ENCODE data around the gene PDZRN4.
"Not testable (repeated sequence)": the region's sequence is repeated elsewhere in the genome, so short reads cannot be mapped to it uniquely, and the experiment has no call there.

The PDZRN4 gene

GRCh38 chr12:41556176-41556575, 368.1 kb downstream of the PDZRN4 start:
- DNase-seq (ENCODE audit: low read depth, low spot score) = no peak

GRCh38 chr12:41557344-41557743, 369.2 kb downstream of the PDZRN4 start:
- DNase-seq (ENCODE audit: low read depth, low spot score) = no peak

GRCh38 chr12:41558671-41559070, 370.6 kb downstream of the PDZRN4 start:
- DNase-seq (ENCODE audit: low read depth, low spot score) = no peak

GRCh38 chr12:41563051-41563450, 374.9 kb downstream of the PDZRN4 start:
- no peak for DNase-seq (ENCODE audit: low read depth, low spot score)

GRCh38 chr12:41564816-41565215, 376.7 kb downstream of the PDZRN4 start:
- DNase-seq (ENCODE audit: low read depth, low spot score) = no peak

- DNase-seq (ENCODE audit: low read depth, low spot score) = no peak
These were observed 378.6 kb downstream of the PDZRN4 start for GRCh38 chr12:41566703-41567102.

GRCh38 chr12:41573445-41573844, 385.3 kb downstream of the PDZRN4 start:
- no peak for DNase-seq (ENCODE audit: low read depth, low spot score)

- no peak for DNase-seq (ENCODE audit: low read depth, low spot score)
These were observed 388.8 kb downstream of the PDZRN4 start for GRCh38 chr12:41576925-41577324.

GRCh38 chr12:41577995-41578394, 389.9 kb downstream of the PDZRN4 start:
- DNase-seq (ENCODE audit: low read depth, low spot score) = no peak

GRCh38 chr12:41585784-41586183, 397.7 kb downstream of the PDZRN4 start:
- DNase-seq (ENCODE audit: low read depth, low spot score) = no peak

GRCh38 chr12:41587574-41587973, 399.5 kb downstream of the PDZRN4 start:
- no peak for DNase-seq (ENCODE audit: low read depth, low spot score)

- no peak for DNase-seq (ENCODE audit: low read depth, low spot score)
These were observed 401.8 kb downstream of the PDZRN4 start for GRCh38 chr12:41589878-41590277.

GRCh38 chr12:41596190-41596589, 408.1 kb downstream of the PDZRN4 start:
- no peak for DNase-seq (ENCODE audit: low read depth, low spot score)

GRCh38 chr12:41604830-41605229, 416.7 kb downstream of the PDZRN4 start:
- DNase-seq (ENCODE audit: low read depth, low spot score) = no peak

GRCh38 chr12:41605545-41606305, 417.6 kb downstream of the PDZRN4 start:
- DNase-seq (ENCODE audit: low read depth, low spot score) = no peak

- DNase-seq (ENCODE audit: low read depth, low spot score) = no peak
These were observed 418.6 kb downstream of the PDZRN4 start for GRCh38 chr12:41606468-41607445.

GRCh38 chr12:41612892-41613557, 424.9 kb downstream of the PDZRN4 start:
- no peak for DNase-seq (ENCODE audit: low read depth, low spot score)

GRCh38 chr12:41615174-41615573, 427.1 kb downstream of the PDZRN4 start:
- DNase-seq (ENCODE audit: low read depth, low spot score) = not testable (repeated sequence)

- DNase-seq (ENCODE audit: low read depth, low spot score) = no peak
These were observed 431.6 kb downstream of the PDZRN4 start for GRCh38 chr12:41619705-41620104.

GRCh38 chr12:41621291-41621690, 433.2 kb downstream of the PDZRN4 start:
- no peak for DNase-seq (ENCODE audit: low read depth, low spot score)
